Left renal cortex interstitium (tissue), 4 donors: ENCODE results near the gene KLHL28. TPM values are rescaled to one million over a fixed set of nuclear protein-coding genes. Genes with fewer than 3 reads are reported as not detected.
"Not testable (repeated sequence)": the region's sequence is repeated elsewhere in the genome, so short reads cannot be mapped to it uniquely, and the experiment has no call there.

Source experiments
- DNase-seq, 4 donors: peaks; one replicate each; pipeline ENCODE4 v3.0.0-alpha.2; 2013; ENCODE audit warnings: low read depth in 4 of 4, low spot score in 2 of 4, missing footprints in 1 of 4
- polyA plus RNA-seq, 4 donors: library from polyadenylated mRNA; unstranded; fragments of 120-200 nt; gene quantifications; one replicate each; pipeline ENCODE4 v1.2.1, GENCODE V29; 2013; ENCODE audit not compliant: insufficient read length in 4 of 4

The KLHL28 gene
- polyA plus RNA-seq, 4 donors = 12.0 to 17.9 (median 15.7) TPM

GRCh38 chr14:44897845-44898151 is 63.9 kb downstream of the KLHL28 start:
- peak in 1 of 4 donors; percentile 61 for DNase-seq

- peak; percentile 77 to 90 (median 84) for DNase-seq
Observed at GRCh38 chr14:44897041-44897844, 64.5 kb downstream of the KLHL28 start.

GRCh38 chr14:44896275-44897040 is 65.3 kb downstream of the KLHL28 start:
- no peak for DNase-seq

GRCh38 chr14:44895716-44896115 is 66.0 kb downstream of the KLHL28 start:
- DNase-seq = no peak

GRCh38 chr14:44893535-44893934 is 68.2 kb downstream of the KLHL28 start:
- no peak for DNase-seq

GRCh38 chr14:44891726-44892372 is 69.9 kb downstream of the KLHL28 start:
- DNase-seq = not testable (repeated sequence)

- no peak for DNase-seq
Observed at GRCh38 chr14:44889595-44890471, 71.9 kb downstream of the KLHL28 start.

GRCh38 chr14:44887596-44887955 is 74.2 kb downstream of the KLHL28 start:
- DNase-seq = no peak

DNA sequence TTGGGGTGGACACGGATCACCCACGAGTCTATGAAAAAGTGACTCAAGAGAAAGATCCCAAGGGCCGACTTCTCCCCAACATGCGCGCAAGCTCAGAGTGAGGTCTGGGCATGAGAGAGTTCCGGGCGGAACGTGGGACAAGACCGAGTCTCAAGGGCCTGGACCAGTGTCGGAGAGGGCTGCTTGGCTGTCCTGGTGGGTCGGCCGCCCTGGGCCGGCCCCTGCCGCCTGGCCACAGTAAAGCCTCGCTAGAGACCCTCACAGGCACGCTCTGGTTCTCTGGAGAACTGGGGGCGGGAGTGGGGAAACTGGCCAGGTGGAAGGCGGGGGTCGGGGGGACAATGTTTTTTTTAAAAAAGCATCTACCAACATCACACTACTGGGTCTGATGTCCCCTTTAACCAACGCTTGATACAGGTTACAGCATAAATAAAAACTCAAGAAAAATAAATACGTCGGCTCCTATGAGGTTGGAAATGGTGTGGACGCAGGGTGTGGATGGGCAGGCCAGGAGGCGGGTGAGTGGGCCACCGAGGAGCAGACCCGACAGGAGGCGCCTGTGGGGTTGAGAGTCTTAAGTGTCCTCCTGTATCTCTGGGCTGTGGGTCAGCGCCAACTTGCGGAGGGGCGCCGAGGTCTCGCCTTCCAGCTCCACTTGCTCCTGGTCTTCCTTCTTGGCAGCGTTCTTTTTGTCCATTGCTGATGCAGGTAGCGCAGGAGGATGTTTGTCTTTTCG is 74.7 kb downstream of the KLHL28 start:
- no peak for DNase-seq

- no peak for DNase-seq
Observed at GRCh38 chr14:44880791-44881190, 81.0 kb downstream of the KLHL28 start.

Other genes starting within 250 kb of the KLHL28 start
- gene TOGARAM1, start 243 bp upstream of the KLHL28 start, polyA plus RNA-seq = 10 to 100 TPM; 27.6 to 40.1 (median 37.4) TPM
- gene PRPF39, start 122.2 kb upstream of the KLHL28 start, polyA plus RNA-seq = 10 to 100 TPM; 53.3 to 92.6 (median 70.3) TPM
- gene FKBP3, start 172.5 kb upstream of the KLHL28 start, polyA plus RNA-seq = 100 to 1,000 TPM; 117 to 136 (median 127) TPM
- 10 to 100 TPM; 11.7 to 15.1 (median 12.5) TPM for gene FANCM, start 174.0 kb upstream of the KLHL28 start, polyA plus RNA-seq